Fibroblast of lung (primary cell): ENCODE measurements around the gene FREM1. TPM values are rescaled to one million over a fixed set of nuclear protein-coding genes. Genes with fewer than 3 reads are reported as not detected.

Experiments
- DNase-seq, 2 donors: peaks; one replicate each; pipeline versions ENCODE4 v3.0.0 to v3.0.0-alpha.2; 2010; ENCODE audit warnings: low read depth in 2 of 2
- H2AFZ ChIP-seq: 2 replicates; pipeline ENCODE4 v1.5.1; 2012; ENCODE audit warnings: low read length, control low read depth, inconsistent platforms
- H3K27ac ChIP-seq: 2 replicates; pipeline ENCODE4 v1.5.1; 2011; ENCODE audit warnings: low read length, control low read depth; ENCODE audit not compliant: insufficient read depth
- H3K27me3 ChIP-seq: 2 replicates; pipeline ENCODE4 v1.5.1; 2011; ENCODE audit warnings: mild to moderate bottlenecking, low read length; ENCODE audit not compliant: control insufficient read depth, insufficient read depth
- H3K36me3 ChIP-seq: 2 replicates; pipeline ENCODE4 v1.5.1; 2011; ENCODE audit warnings: low read length; ENCODE audit not compliant: control insufficient read depth, insufficient read depth
- H3K4me1 ChIP-seq: 2 replicates; pipeline ENCODE4 v1.5.1; 2011; ENCODE audit warnings: low read length; ENCODE audit not compliant: control insufficient read depth, insufficient read depth; ENCODE audit errors: extremely low read depth
- H3K4me2 ChIP-seq: 2 replicates; pipeline ENCODE4 v1.5.1; 2011; ENCODE audit warnings: low read length, control low read depth; ENCODE audit not compliant: insufficient read depth; ENCODE audit errors: extremely low read depth
- H3K4me3 ChIP-seq, 4 experiments: fragments of 200-600 bp in 1 of 4; sonication (generic) in 1 of 4; replicated peaks in 1 of 4; 2 replicates each; pipeline ENCODE4 v1.5.1; 2011 to 2016; ENCODE audit warnings: low read length in 4 of 4, low read depth in 3 of 4, mild to moderate bottlenecking in 3 of 4, control low read depth in 2 of 4, inconsistent platforms in 1 of 4, mixed read lengths in 1 of 4; ENCODE audit not compliant: insufficient read depth in 1 of 4; ENCODE audit errors: control extremely low read depth in 1 of 4
- H3K79me2 ChIP-seq: 2 replicates; pipeline ENCODE4 v1.5.1; 2012; ENCODE audit warnings: mild to moderate bottlenecking, low read length, inconsistent platforms; ENCODE audit not compliant: control insufficient read depth, insufficient read depth
- H3K9ac ChIP-seq: 2 replicates; pipeline ENCODE4 v1.5.1; 2011; ENCODE audit warnings: mild to moderate bottlenecking, low read length, control low read depth; ENCODE audit not compliant: insufficient read depth
- H3K9me3 ChIP-seq: 2 replicates; pipeline ENCODE4 v1.5.1; 2012; ENCODE audit warnings: low read depth, low read length; ENCODE audit not compliant: control insufficient read depth, insufficient read depth
- H4K20me1 ChIP-seq: 2 replicates; pipeline ENCODE4 v1.5.1; 2011; ENCODE audit warnings: low read length; ENCODE audit not compliant: control insufficient read depth, insufficient read depth; ENCODE audit errors: extremely low read depth
- CTCF ChIP-seq, 2 donors: IDR thresholded peaks in 1 of 2; conservative IDR thresholded peaks in 1 of 2; 1 replicate in 1 of 2; 2 replicates in 1 of 2; pipeline ENCODE4 v1.5.1; 2011 to 2012; ENCODE audit warnings: low read length in 2 of 2, control low read depth in 1 of 2, inconsistent platforms in 1 of 2, low read depth in 1 of 2, mild to moderate bottlenecking in 1 of 2
- EZH2 ChIP-seq: IDR thresholded peaks from 2 replicates; pipeline ENCODE4 v1.5.1; 2012; ENCODE audit warnings: low read length, control low read depth, mild to moderate bottlenecking; ENCODE audit errors: missing control alignments
- polyA plus RNA-seq, 2 donors: library from polyadenylated mRNA; depleted of rRNA in 1 of 2; stranded (reverse) in 1 of 2; unstranded in 1 of 2; fragments of >200 nt; gene quantifications; 2 replicates each; pipeline ENCODE4 v1.2.1, GENCODE V29; 2011 to 2012; ENCODE audit warnings: missing spikeins in 1 of 2
- total RNA-seq: library from RNA; depleted of rRNA; stranded (reverse); fragments of >200 nt; gene quantifications from 2 replicates; pipeline ENCODE4 v1.2.1, GENCODE V29; 2014

Gene FREM1
- total and polyA plus RNA-seq, 2 donors (not counting 1 experiment from before 2014, with no cell fraction given): under 0.01 to 0.01 TPM

GRCh38 chr9:14752871-14753270 lies 157.4 kb downstream of the FREM1 start:
- Histone ChIP-seq H3K9me3 (no peaks in the 10 kb centered on the region), H3K4me3 (no peak overlapping the region), H2AFZ (no peak overlapping the region), H3K79me2 (no peaks in the 10 kb centered on the region), H3K4me2 (no peak overlapping the region), H3K27me3 (no peaks in the 10 kb centered on the region), H3K27ac (no peak overlapping the region), H3K4me1 (no peaks in the 10 kb centered on the region), H3K36me3 (no peaks in the 10 kb centered on the region), H4K20me1 (no peaks in the 10 kb centered on the region), H3K9ac (no peak overlapping the region)
- TF ChIP-seq EZH2 (no peak), CTCF (conservative IDR thresholded peaks at IDR 0.05 in 1 of 2, IDR thresholded peaks at IDR 0.05 in 1 of 2; ENCODE audit: low read depth in 1 of 2, low read length in 2 of 2) (no peak)
- DNase-seq: no peak

GRCh38 chr9:14752271-14752670 lies 158.0 kb downstream of the FREM1 start:
- H3K9ac ChIP-seq: no peak overlapping the region
- no peaks in the 10 kb centered on the region for H3K9me3 ChIP-seq
- H2AFZ ChIP-seq: no peak overlapping the region
- no peaks in the 10 kb centered on the region for H3K27me3 ChIP-seq
- no peaks in the 10 kb centered on the region for H3K36me3 ChIP-seq
- DNase-seq: no peak
- H4K20me1 ChIP-seq: no peaks in the 10 kb centered on the region
- no peak overlapping the region for H3K27ac ChIP-seq
- no peaks in the 10 kb centered on the region for H3K79me2 ChIP-seq
- TF ChIP-seq EZH2 (no peak), CTCF (conservative IDR thresholded peaks at IDR 0.05 in 1 of 2, IDR thresholded peaks at IDR 0.05 in 1 of 2; ENCODE audit: low read depth in 1 of 2, low read length in 2 of 2) (no peak)
- H3K4me3 ChIP-seq: no peak overlapping the region
- no peak overlapping the region for H3K4me2 ChIP-seq
- no peaks in the 10 kb centered on the region for H3K4me1 ChIP-seq

GRCh38 chr9:14750821-14751220 lies 159.4 kb downstream of the FREM1 start:
- H2AFZ ChIP-seq: no peak overlapping the region
- H3K4me1 ChIP-seq: no peaks in the 10 kb centered on the region
- no peaks in the 10 kb centered on the region for H4K20me1 ChIP-seq
- no peak for DNase-seq
- H3K9ac ChIP-seq: no peak overlapping the region
- no peak for TF ChIP-seq EZH2
- TF ChIP-seq CTCF (conservative IDR thresholded peaks at IDR 0.05 in 1 of 2, IDR thresholded peaks at IDR 0.05 in 1 of 2; ENCODE audit: low read depth in 1 of 2, low read length in 2 of 2): no peak
- H3K9me3 ChIP-seq: no peaks in the 10 kb centered on the region
- no peak overlapping the region for H3K4me2 ChIP-seq
- no peaks in the 10 kb centered on the region for H3K79me2 ChIP-seq
- H3K27ac ChIP-seq: no peak overlapping the region
- no peaks in the 10 kb centered on the region for H3K36me3 ChIP-seq
- no peak overlapping the region for H3K4me3 ChIP-seq
- no peaks in the 10 kb centered on the region for H3K27me3 ChIP-seq
